Right atrium auricular region (tissue), 2 donors: ENCODE data around the gene MAK. TPM values are rescaled to one million over a fixed set of nuclear protein-coding genes. Genes with fewer than 3 reads are reported as not detected.
"Not testable (repeated sequence)": the region's sequence is repeated elsewhere in the genome, so short reads cannot be mapped to it uniquely, and the experiment has no call there.

Source experiments
- DNase-seq: peaks from one replicate; pipeline ENCODE4 v3.0.0-alpha.2; 2019; ENCODE audit warnings: low spot score
- H3K27ac ChIP-seq, 2 donors: fragments of 200-600 bp; sonication (generic); 1 replicate in 1 of 2; 2 replicates in 1 of 2; pipeline ENCODE4 v1.5.1; 2016 to 2019
- H3K27me3 ChIP-seq, 2 donors: fragments of 200-600 bp; sonication (generic); one replicate each; pipeline versions ENCODE4 v1.5.1 to v1.6.0; 2017 to 2019
- H3K36me3 ChIP-seq: fragments of 200-600 bp; sonication (generic); one replicate; pipeline ENCODE4 v1.5.1; 2016
- H3K4me1 ChIP-seq, 2 donors: fragments of 200-600 bp; sonication (generic); one replicate each; pipeline versions ENCODE4 v1.5.1 to v1.6.0; 2017 to 2019
- H3K4me3 ChIP-seq, 2 donors: fragments of 200-600 bp; sonication (generic); 1 replicate in 1 of 2; 2 replicates in 1 of 2; pipeline ENCODE4 v1.5.1; 2017 to 2019; ENCODE audit warnings: mild to moderate bottlenecking in 1 of 2, moderate library complexity in 1 of 2
- H3K9me3 ChIP-seq, 2 donors: fragments of 200-600 bp; sonication (generic); one replicate each; pipeline ENCODE4 v1.5.1; 2019
- total RNA-seq, 2 donors: library from RNA; depleted of rRNA; stranded (reverse); fragments of >200 nt; gene quantifications; one replicate each; pipeline ENCODE4 v1.1.0, GENCODE V29; 2016
- TF ChIP-seq, protein P1 (sequence below), 2 donors: fragments of 200-600 bp; sonication (generic); IDR thresholded peaks; one replicate each; pipeline ENCODE4 v1.5.1; 2019; ENCODE audit warnings: antibody characterized with exemption in 2 of 2

MAK gene
- total RNA-seq, 2 donors from 2014 or later: 0.16 TPM; not detected in 1

DNA sequence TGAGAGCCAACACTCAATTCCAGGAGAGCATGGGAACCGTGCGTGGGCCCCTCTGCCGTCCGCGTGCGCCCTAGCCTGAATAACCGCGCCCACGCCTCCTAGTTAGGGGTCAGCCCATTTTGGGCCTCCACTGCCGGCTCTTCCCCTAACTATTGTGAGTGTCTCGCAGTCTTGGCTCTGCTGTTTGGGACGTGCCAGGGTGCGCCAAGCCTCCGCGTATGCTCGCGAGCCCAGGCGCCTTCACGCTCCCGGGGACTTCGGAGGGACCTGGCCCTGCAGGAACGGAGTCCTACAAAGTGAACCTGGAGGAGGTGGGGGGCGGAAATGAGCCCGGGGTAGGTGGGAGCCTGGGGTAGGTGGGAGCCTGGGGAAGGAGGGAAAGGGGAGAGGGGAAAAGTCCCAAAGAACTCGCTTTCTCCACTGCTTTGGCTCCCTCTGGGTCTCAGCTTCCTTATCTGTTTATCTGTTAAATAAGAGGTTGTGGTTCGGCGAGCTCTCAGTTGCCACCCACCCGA, 44.4 kb upstream of the MAK start:
- H3K9me3 ChIP-seq: no peaks in the 10 kb centered on the region
- peaks cover 0 to 31% of the 10 kb centered on the region in 2 donors for H3K4me1 ChIP-seq
- DNase-seq: no peak
- no peak overlapping the region for H3K27ac ChIP-seq
- no peaks in the 10 kb centered on the region for H3K36me3 ChIP-seq
- H3K27me3 ChIP-seq: peaks cover 32 to 42% of the 10 kb centered on the region in 2 donors
- TF ChIP-seq, protein P1, sequence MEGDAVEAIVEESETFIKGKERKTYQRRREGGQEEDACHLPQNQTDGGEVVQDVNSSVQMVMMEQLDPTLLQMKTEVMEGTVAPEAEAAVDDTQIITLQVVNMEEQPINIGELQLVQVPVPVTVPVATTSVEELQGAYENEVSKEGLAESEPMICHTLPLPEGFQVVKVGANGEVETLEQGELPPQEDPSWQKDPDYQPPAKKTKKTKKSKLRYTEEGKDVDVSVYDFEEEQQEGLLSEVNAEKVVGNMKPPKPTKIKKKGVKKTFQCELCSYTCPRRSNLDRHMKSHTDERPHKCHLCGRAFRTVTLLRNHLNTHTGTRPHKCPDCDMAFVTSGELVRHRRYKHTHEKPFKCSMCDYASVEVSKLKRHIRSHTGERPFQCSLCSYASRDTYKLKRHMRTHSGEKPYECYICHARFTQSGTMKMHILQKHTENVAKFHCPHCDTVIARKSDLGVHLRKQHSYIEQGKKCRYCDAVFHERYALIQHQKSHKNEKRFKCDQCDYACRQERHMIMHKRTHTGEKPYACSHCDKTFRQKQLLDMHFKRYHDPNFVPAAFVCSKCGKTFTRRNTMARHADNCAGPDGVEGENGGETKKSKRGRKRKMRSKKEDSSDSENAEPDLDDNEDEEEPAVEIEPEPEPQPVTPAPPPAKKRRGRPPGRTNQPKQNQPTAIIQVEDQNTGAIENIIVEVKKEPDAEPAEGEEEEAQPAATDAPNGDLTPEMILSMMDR (IDR thresholded peaks at IDR 0.05): no peak
- H3K4me3 ChIP-seq: no peak overlapping the region

DNA sequence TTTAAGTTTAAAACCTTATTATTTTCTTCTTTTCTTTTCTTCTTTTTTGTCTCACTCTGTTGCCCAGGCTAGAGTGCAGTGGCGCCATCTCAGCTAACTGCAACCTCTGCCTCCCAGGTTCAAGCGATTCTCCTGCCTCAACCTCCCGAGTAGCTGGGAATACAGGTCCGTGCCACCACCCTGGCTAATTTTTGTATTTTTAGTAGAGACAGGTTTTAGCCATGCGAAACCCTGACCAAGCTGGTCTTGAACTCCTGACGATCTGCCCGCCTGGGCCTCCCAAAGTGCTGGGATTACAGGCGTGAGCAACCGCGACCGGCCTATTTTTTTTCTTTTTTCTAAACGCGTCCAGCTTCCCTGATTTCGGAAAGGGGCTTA, 43.9 kb upstream of the MAK start:
- not testable (repeated sequence) for H3K27ac ChIP-seq, DNase-seq, H3K9me3 ChIP-seq, H3K36me3 ChIP-seq, H3K4me3 ChIP-seq
- Histone ChIP-seq H3K4me1 (peaks cover 0 to 31% of the 10 kb centered on the region in 2 donors), H3K27me3 (peaks cover 32 to 42% of the 10 kb centered on the region in 2 donors)

DNA sequence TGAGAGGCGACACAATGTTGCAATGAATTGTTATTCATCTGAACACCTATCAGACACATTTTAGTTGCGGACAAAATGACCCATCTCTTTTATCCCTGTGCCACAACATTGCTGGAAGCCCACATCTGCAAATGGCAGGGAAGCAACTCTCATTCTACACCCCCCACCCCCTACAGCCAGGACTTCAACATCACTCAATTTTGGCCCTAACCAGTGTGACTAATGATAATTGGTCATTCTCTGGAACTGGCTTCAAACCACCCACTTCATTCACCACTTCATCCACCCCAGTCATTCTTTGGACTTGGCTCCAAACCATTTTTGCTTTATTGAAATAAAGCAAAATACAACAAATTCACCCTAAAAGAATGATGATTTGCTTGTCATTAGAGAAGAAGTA, 42.0 kb upstream of the MAK start:
- H3K9me3 ChIP-seq: no peaks in the 10 kb centered on the region
- no peak for DNase-seq
- H3K27ac ChIP-seq: no peak overlapping the region
- H3K36me3 ChIP-seq: no peaks in the 10 kb centered on the region
- H3K4me1 ChIP-seq: peaks cover 0 to 20% of the 10 kb centered on the region in 2 donors
- TF ChIP-seq, protein P1 (IDR thresholded peaks at IDR 0.05): no peak
- no peak overlapping the region for H3K4me3 ChIP-seq
- H3K27me3 ChIP-seq: peaks cover 18 to 31% of the 10 kb centered on the region in 2 donors

DNA sequence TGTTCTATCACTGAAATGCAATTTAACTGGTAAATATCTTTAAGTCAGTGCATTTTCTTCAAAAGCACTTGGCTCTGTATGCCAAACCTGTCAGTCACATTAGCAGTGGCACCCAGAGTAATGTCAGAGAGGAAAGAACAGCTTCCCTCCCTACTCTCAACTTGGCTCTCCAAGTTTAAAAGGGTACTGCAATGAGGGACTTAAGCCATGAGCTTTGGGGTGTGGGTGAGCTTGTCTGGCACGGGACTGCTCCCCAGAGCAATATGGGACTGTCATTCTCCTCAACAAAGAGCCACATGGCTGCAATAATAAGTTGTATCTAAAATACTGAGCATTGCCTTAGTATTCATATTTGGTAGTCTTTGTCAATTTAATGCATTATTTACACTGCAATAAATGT, 39.5 kb upstream of the MAK start:
- H3K36me3 ChIP-seq: no peaks in the 10 kb centered on the region
- H3K4me3 ChIP-seq: no peak overlapping the region
- TF ChIP-seq, protein P1 (IDR thresholded peaks at IDR 0.05): no peak
- peaks cover 0 to 12% of the 10 kb centered on the region in 2 donors for H3K4me1 ChIP-seq
- H3K9me3 ChIP-seq: no peaks in the 10 kb centered on the region
- peaks cover 6 to 11% of the 10 kb centered on the region in 2 donors for H3K27me3 ChIP-seq
- no peak overlapping the region for H3K27ac ChIP-seq
- no peak for DNase-seq

DNA sequence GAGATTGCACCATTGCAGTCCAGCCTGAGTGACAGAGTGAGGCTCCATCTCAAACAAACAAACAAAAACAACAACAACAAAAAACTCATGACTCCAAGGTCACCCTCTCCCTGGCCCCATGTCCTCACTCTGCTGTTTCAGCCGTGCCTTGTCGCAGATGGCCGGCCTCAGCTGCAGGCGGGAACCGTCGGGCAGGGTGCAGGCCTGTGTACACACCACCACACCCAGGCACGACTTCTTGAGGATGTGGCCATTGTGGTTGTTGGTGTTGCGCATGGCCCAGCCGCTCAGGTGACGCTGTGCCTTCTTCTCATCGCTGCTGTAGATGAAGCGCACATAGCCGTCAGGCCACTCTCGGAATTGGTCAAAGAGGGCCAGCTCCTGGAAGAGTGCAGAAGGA, 38.7 kb upstream of the MAK start:
- no peak for DNase-seq
- Histone ChIP-seq H3K4me3 (no peak overlapping the region), H3K4me1 (peaks cover 0 to 5% of the 10 kb centered on the region in 2 donors), H3K27ac (no peak overlapping the region), H3K27me3 (peaks cover 2 to 6% of the 10 kb centered on the region in 2 donors), H3K9me3 (no peaks in the 10 kb centered on the region), H3K36me3 (no peaks in the 10 kb centered on the region)
- TF ChIP-seq, protein P1 (IDR thresholded peaks at IDR 0.05): no peak

DNA sequence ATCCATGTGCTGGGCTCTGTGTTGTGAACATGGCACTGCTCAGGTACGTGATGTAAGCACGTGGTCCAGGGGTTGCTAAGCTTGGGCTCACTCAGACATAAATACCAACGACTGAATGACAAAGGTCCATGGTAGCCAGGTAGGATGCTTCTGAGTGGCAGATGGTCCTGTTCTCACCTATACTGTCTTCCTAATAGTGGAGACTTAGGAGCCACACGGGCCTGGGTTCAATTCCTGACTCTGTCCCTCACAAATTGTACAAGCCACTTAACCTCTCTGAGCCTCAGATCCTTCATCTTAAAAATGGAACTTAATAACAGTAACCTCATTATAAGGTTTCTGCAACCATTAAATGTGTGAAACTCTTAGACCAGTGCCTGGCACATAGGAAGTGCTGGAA, 36.7 kb upstream of the MAK start:
- DNase-seq: no peak
- H3K27me3 ChIP-seq: peaks cover 0 to 3% of the 10 kb centered on the region in 2 donors

More for the DNA sequence above, 36.7 kb upstream of the MAK start:
- Histone ChIP-seq H3K9me3 (no peaks in the 10 kb centered on the region), H3K27ac (no peak overlapping the region), H3K4me1 (no peaks in the 10 kb centered on the region), H3K4me3 (no peak overlapping the region), H3K36me3 (no peaks in the 10 kb centered on the region)
- TF ChIP-seq, protein P1 (IDR thresholded peaks at IDR 0.05): no peak
